ENCODE data around the gene SEC31B. TPM values are rescaled to one million over a fixed set of nuclear protein-coding genes. Genes with fewer than 3 reads are reported as not detected.
A peak's percentile ranks its signal among the peaks of the same experiment; 100 is the strongest.

SEC31B gene
- polyA plus RNA-seq, 3 donors: 0.05 to 50.2 (median 0.09) TPM

- peaks cover 0 to 16% (median 8%) of the 10 kb centered on the region in 7 donors for H3K9me3 Mint-ChIP-seq
- H3K79me2 ChIP-seq (ENCODE audit: insufficient read depth, low read length): no peaks in the 10 kb centered on the region
- TF ChIP-seq CTCF (IDR thresholded peaks at IDR 0.05): no peak
- 80% methylated on average over 1 of the region's 2 CpGs for WGBS (ENCODE audit: insufficient coverage)
- DNase-seq: no peak
- peaks cover 33 to 44% of the 10 kb centered on the region in 2 donors for H3K36me3 Mint-ChIP-seq
- H3K36me3 ChIP-seq (replicated peaks in 1 of 2; ENCODE audit: control insufficient read depth in 1 of 2, insufficient read depth in 2 of 2, low read length in 2 of 2): peaks cover 8 to 25% of the 10 kb centered on the region in 2 donors
- intact Hi-C loops (cut with micrococcal nuclease): loop anchor here (2.0 to 10.0 kb wide), 2 partner anchors 174 to 182 kb away; no protein-coding TSS in a partner anchor
- no peak overlapping the region for H3K27ac Mint-ChIP-seq
- no peaks in the 10 kb centered on the region for H4K20me1 ChIP-seq (ENCODE audit: insufficient read depth, low read length)
- H3K4me3 ChIP-seq (replicated peaks in 1 of 3; ENCODE audit: low read depth in 2 of 3, low read length in 3 of 3): no peak overlapping the region
- H3K9ac ChIP-seq (ENCODE audit: insufficient read depth, low read length, poor library complexity, severe bottlenecking): no peak overlapping the region
- H3K27ac ChIP-seq (ENCODE audit: low read depth in 1 of 2, low read length in 2 of 2): no peak overlapping the region
- H3K4me3 Mint-ChIP-seq: peak overlapping the region in 1 of 2 donors; percentile 27
- H3K27me3 ChIP-seq (ENCODE audit: control insufficient read depth in 2 of 2, insufficient read depth in 2 of 2, low read length in 2 of 2): peaks cover 12 to 37% of the 10 kb centered on the region in 2 donors
- no peak overlapping the region for H3K4me2 ChIP-seq (replicated peaks; ENCODE audit: extremely low read depth, low read length, poor library complexity, severe bottlenecking)
- H3K4me1 ChIP-seq (ENCODE audit: control insufficient read depth in 1 of 2, insufficient read depth in 2 of 2, low read length in 2 of 2): peaks cover 12 to 16% of the 10 kb centered on the region in 2 donors
- peaks cover 18% of the 10 kb centered on the region for H3K4me1 Mint-ChIP-seq
- H3K27me3 Mint-ChIP-seq (ENCODE audit: low read depth in 3 of 3): peaks cover 48 to 52% (median 51%) of the 10 kb centered on the region in 3 donors
- H2AFZ ChIP-seq (ENCODE audit: insufficient read depth, low read depth, low read length, poor library complexity, severe bottlenecking): no peak overlapping the region
- H3K9me3 ChIP-seq (replicated peaks in 1 of 2; ENCODE audit: control insufficient read depth in 1 of 2, insufficient read depth in 1 of 2, low read length in 2 of 2): peaks cover 0 to 2% of the 10 kb centered on the region in 2 donors
These were observed 41.3 kb upstream of the SEC31B start for GRCh38 chr10:100561005-100561404.

GRCh38 chr10:100560248-100560647 is 40.6 kb upstream of the SEC31B start:
- peaks cover 12 to 16% of the 10 kb centered on the region in 2 donors for H3K4me1 ChIP-seq (ENCODE audit: control insufficient read depth in 1 of 2, insufficient read depth in 2 of 2, low read length in 2 of 2)
- no peaks in the 10 kb centered on the region for H4K20me1 ChIP-seq (ENCODE audit: insufficient read depth, low read length)
- Mint-ChIP-seq H3K4me3 (no peak overlapping the region), H3K36me3 (peaks cover 39 to 49% of the 10 kb centered on the region in 2 donors), H3K27ac (peak overlapping the region in 1 of 7 donors; percentile 62), H3K4me1 (peaks cover 18% of the 10 kb centered on the region), H3K27me3 (ENCODE audit: low read depth in 3 of 3) (peaks cover 44 to 47% (median 47%) of the 10 kb centered on the region in 3 donors), H3K9me3 (peaks cover 0 to 16% (median 8%) of the 10 kb centered on the region in 7 donors)
- no peak overlapping the region for H2AFZ ChIP-seq (ENCODE audit: insufficient read depth, low read depth, low read length, poor library complexity, severe bottlenecking)
- no peak overlapping the region for H3K4me2 ChIP-seq (replicated peaks; ENCODE audit: extremely low read depth, low read length, poor library complexity, severe bottlenecking)
- no peaks in the 10 kb centered on the region for H3K79me2 ChIP-seq (ENCODE audit: insufficient read depth, low read length)
- no peak for DNase-seq
- intact Hi-C loops (cut with micrococcal nuclease): loop anchor here (2.0 to 10.0 kb wide), 2 partner anchors 175 to 183 kb away; no protein-coding TSS in a partner anchor
- H3K36me3 ChIP-seq (replicated peaks in 1 of 2; ENCODE audit: control insufficient read depth in 1 of 2, insufficient read depth in 2 of 2, low read length in 2 of 2): peaks cover 8 to 32% of the 10 kb centered on the region in 2 donors
- H3K9me3 ChIP-seq (replicated peaks in 1 of 2; ENCODE audit: control insufficient read depth in 1 of 2, insufficient read depth in 1 of 2, low read length in 2 of 2): peaks cover 0 to 2% of the 10 kb centered on the region in 2 donors
- TF ChIP-seq CTCF (IDR thresholded peaks at IDR 0.05): no peak
- H3K27ac ChIP-seq (ENCODE audit: low read depth in 1 of 2, low read length in 2 of 2): no peak overlapping the region
- WGBS (ENCODE audit: insufficient coverage): no CpG with 5 or more reads among the region's 1 CpG
- H3K27me3 ChIP-seq (ENCODE audit: control insufficient read depth in 2 of 2, insufficient read depth in 2 of 2, low read length in 2 of 2): peaks cover 12 to 36% of the 10 kb centered on the region in 2 donors
- H3K9ac ChIP-seq (ENCODE audit: insufficient read depth, low read length, poor library complexity, severe bottlenecking): no peak overlapping the region
- H3K4me3 ChIP-seq (replicated peaks in 1 of 3; ENCODE audit: low read depth in 2 of 3, low read length in 3 of 3): no peak overlapping the region

Measured in CD14-positive monocyte (primary cell).